ENCODE measurements around the gene BCKDHA. TPM values are rescaled to one million over a fixed set of nuclear protein-coding genes. Genes with fewer than 3 reads are reported as not detected.
A peak's percentile ranks its signal among the peaks of the same experiment; 100 is the strongest.

Gene BCKDHA
- total and polyA plus RNA-seq, 12 donors = 19.5 to 74.6 (median 42.5) TPM

DNA sequence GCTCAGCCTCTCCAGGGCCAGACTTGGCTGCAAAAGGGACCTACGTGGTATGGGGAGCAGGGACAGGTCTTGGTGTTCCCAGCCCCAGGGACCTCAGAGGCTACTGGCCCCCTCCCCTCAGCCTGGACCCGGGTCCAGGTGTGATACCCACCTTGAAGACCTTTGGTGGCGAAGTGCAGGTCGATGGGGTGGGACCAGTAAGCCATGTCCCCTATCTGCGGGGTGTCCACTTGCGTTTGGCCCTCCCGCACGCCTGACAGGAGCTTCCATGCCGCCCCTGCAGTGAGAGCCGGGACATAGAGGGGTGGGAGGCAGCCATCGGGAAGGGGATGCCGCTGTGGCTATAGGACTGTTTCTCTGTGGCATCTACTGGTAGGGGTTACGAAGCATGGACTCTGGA lies 39.9 kb upstream of the BCKDHA start:
- WGBS, 2 donors = 90 to 93% methylated on average over 13 of the region's 13 CpGs
- intact Hi-C loops (cut with DNase I) = loop anchor here in 4 of 10 donors (5.0 to 10.0 kb wide), 4 partner anchors 35 to 77 kb away; partner anchors contain the start of gene DMAC2 (in 1 of the 4)
- no peaks in the 10 kb centered on the region for H3K9me3 ChIP-seq
- ATAC-seq (no peak), DNase-seq (no peak)
- TF ChIP-seq, protein P1, sequence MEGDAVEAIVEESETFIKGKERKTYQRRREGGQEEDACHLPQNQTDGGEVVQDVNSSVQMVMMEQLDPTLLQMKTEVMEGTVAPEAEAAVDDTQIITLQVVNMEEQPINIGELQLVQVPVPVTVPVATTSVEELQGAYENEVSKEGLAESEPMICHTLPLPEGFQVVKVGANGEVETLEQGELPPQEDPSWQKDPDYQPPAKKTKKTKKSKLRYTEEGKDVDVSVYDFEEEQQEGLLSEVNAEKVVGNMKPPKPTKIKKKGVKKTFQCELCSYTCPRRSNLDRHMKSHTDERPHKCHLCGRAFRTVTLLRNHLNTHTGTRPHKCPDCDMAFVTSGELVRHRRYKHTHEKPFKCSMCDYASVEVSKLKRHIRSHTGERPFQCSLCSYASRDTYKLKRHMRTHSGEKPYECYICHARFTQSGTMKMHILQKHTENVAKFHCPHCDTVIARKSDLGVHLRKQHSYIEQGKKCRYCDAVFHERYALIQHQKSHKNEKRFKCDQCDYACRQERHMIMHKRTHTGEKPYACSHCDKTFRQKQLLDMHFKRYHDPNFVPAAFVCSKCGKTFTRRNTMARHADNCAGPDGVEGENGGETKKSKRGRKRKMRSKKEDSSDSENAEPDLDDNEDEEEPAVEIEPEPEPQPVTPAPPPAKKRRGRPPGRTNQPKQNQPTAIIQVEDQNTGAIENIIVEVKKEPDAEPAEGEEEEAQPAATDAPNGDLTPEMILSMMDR (IDR thresholded peaks at IDR 0.05) = no peak
- H3K4me3 ChIP-seq = no peak overlapping the region
- peak overlapping the region in 1 of 10 donors; percentile 49 for H3K27ac ChIP-seq
- peaks cover 0 to 6% (median 0%) of the 10 kb centered on the region in 9 donors for H3K36me3 ChIP-seq
- H3K4me1 ChIP-seq = peaks cover 0 to 53% (median 15%) of the 10 kb centered on the region in 9 donors
- H3K27me3 ChIP-seq = peaks cover 0 to 5% (median 0%) of the 10 kb centered on the region in 7 donors

DNA sequence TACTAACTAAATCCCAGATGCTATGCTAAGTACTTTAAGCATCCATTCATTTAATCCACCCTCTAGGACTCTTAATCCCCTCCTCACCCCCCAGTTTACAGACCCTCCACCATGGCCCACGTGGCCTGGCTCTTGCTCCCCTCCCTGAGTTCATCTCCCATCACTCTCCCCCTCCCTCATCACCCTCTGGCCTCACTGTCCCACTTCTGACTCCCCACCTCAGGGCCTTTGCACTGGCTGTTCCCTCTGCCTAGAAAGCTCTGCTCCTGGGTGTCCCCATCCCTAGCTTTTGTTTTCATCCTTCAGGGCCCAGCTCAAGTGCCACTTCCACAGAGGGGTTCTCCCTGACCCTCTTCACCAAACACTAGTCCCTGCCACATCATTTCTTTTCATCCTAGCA lies 37.9 kb upstream of the BCKDHA start:
- intact Hi-C loops (cut with DNase I) = loop anchor here in 5 of 10 donors (5.0 to 10.0 kb wide), 5 partner anchors 33 to 97 kb away; partner anchors contain the start of genes DMAC2 (in 1 of the 5) and HNRNPUL1 (in 1 of the 5)
- TF ChIP-seq, protein P1 (IDR thresholded peaks at IDR 0.05) = no peak
- H3K36me3 ChIP-seq = peaks cover 0 to 6% (median 0%) of the 10 kb centered on the region in 9 donors
- no peaks in the 10 kb centered on the region for H3K9me3 ChIP-seq
- no peak overlapping the region for H3K27ac ChIP-seq
- H3K4me3 ChIP-seq = no peak overlapping the region
- H3K27me3 ChIP-seq = no peaks in the 10 kb centered on the region
- ATAC-seq (no peak), DNase-seq (no peak)
- 96 to 97% methylated on average over 1 of the region's 1 CpG for WGBS, 2 donors
- peaks cover 2 to 57% (median 11%) of the 10 kb centered on the region in 9 donors for H3K4me1 ChIP-seq

DNA sequence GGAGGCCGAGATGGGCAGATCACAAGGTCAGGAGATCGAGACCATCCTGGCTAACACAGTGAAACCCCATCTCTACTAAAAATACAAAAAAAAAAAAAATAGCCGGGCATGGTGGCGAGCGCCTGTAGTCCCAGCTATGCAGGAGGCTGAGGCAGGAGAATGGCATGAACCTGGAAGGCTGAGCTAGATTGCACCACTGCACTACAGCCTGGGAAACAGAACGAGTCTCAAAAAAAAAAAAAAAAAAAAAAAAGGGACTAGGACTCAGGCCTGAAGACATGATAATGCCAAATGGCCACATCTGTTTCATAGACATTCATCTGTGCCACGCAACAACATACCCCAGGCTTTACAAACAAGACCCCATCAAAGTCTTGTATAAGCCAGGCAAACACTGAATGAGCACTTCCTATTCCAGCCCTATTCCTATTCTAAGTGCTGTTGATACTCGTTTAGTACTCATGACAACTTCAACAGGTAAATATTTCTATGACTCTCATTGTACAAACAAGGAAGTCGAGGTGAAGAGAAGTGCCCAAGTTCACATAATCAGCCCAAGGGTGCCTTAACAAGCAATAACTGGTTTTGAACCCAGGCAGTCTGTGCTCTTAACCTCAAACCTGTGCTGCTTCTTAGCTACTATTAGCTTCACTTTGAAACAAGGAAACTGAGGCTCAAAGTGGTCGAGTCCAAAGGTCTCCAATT lies 35.3 kb upstream of the BCKDHA start:
- H3K27ac ChIP-seq = peak overlapping the region in 1 of 10 donors; percentile 5
- no peaks in the 10 kb centered on the region for H3K27me3 ChIP-seq
- TF ChIP-seq, protein P1 (IDR thresholded peaks at IDR 0.05) = no peak
- no peak for ATAC-seq
- intact Hi-C loops (cut with DNase I) = loop anchor here in 2 of 10 donors (5.0 kb wide), 2 partner anchors 40 to 100 kb away; partner anchors contain the start of gene HNRNPUL1 (in 1 of the 2)
- H3K4me1 ChIP-seq = peaks cover 2 to 56% (median 15%) of the 10 kb centered on the region in 9 donors
- H3K4me3 ChIP-seq = no peak overlapping the region
- H3K9me3 ChIP-seq = no peaks in the 10 kb centered on the region
- DNase-seq = no peak
- WGBS, 2 donors = 92 to 93% methylated on average over 9 to 10 of the region's 10 CpGs
- H3K36me3 ChIP-seq = peaks cover 0 to 6% (median 0%) of the 10 kb centered on the region in 9 donors

DNA sequence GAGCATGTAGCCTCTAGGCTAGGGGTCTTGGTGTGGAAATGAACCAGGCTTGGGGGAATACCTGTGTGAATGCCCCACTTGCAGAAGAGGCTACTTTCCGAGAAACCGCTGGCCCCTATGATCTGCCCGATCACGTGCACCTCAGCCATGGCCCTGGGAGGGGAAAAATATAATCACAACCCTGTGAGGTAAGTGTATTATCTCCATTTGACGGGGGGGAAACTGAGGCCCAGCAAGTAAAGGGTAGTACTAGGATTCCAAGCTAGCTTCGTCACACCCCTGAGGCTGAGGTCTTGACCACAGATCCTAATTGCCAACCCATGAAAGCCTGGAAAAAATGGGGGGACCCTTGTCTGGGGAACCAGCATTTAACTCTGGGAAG lies 34.3 kb upstream of the BCKDHA start:
- no peak for DNase-seq
- H3K36me3 ChIP-seq = peaks cover 0 to 6% (median 0%) of the 10 kb centered on the region in 9 donors
- WGBS, 2 donors = 43 to 48% methylated on average over 6 of the region's 6 CpGs
- TF ChIP-seq, protein P1 (IDR thresholded peaks at IDR 0.05) = no peak
- peak overlapping the region; percentile 75 to 99 (median 97) for H3K27ac ChIP-seq
- no peaks in the 10 kb centered on the region for H3K27me3 ChIP-seq
- ATAC-seq = no peak
- H3K9me3 ChIP-seq = no peaks in the 10 kb centered on the region
- H3K4me1 ChIP-seq = peaks cover 2 to 56% (median 15%) of the 10 kb centered on the region in 9 donors
- intact Hi-C loops (cut with DNase I) = loop anchor here in 3 of 10 donors (1.0 to 5.0 kb wide), 3 partner anchors 41 to 101 kb away; partner anchors contain the start of gene HNRNPUL1 (in 1 of the 3)
- peak overlapping the region; percentile 20 to 89 (median 71) for H3K4me3 ChIP-seq

Measured in heart right ventricle (tissue), 16 donors.